SU-DHL-6 (cell line): ENCODE measurements around the gene NR2F1-AS1.

Source experiments
- CTCF ChIP-seq: fragments of 200-600 bp; sonication (generic); IDR thresholded peaks from one replicate; pipeline ENCODE4 v1.5.1; 2017; ENCODE audit warnings: antibody characterized with exemption, mild to moderate bottlenecking, low read length, moderate library complexity; ENCODE audit not compliant: insufficient read depth, poor library complexity, severe bottlenecking
- EZH2phosphoT487 ChIP-seq: fragments of 200-600 bp; sonication (generic), shearing (Covaris generic); conservative IDR thresholded peaks from 2 replicates; pipeline ENCODE4 v1.6.1; 2018; ENCODE audit warnings: mild to moderate bottlenecking, antibody characterized with exemption, low read length, moderate library complexity, mixed read lengths

GRCh38 chr5:93381057-93381456 is 200.0 kb downstream of the NR2F1-AS1 start:
- no peak for TF ChIP-seq CTCF
- TF ChIP-seq EZH2phosphoT487, result no peak
